Stimulated activated CD8-positive, alpha-beta memory T cell treated with anti-CD3 and anti-CD28 coated beads, Interleukin-7, amount 100 ng/mL, for 48 hours (primary cell): ENCODE data around the gene GRK4.
"Not testable (repeated sequence)": the region's sequence is repeated elsewhere in the genome, so short reads cannot be mapped to it uniquely, and the experiment has no call there.

Experiments
- DNase-seq, 2 donors: peaks; one replicate each; pipeline ENCODE4 v3.0.0-alpha.2; 2020; ENCODE audit warnings: low read depth in 1 of 2; ENCODE audit errors: extremely low read depth in 1 of 2

Gene GRK4

GRCh38 chr4:2930758-2931511, 32.4 kb upstream of the GRK4 start:
- no peak for DNase-seq

- peak in 1 of 2 donors; percentile 43 for DNase-seq
Observed at GRCh38 chr4:2931512-2932301, 31.7 kb upstream of the GRK4 start.

- no peak for DNase-seq
Observed at GRCh38 chr4:2932321-2932950, 30.9 kb upstream of the GRK4 start.

- no peak for DNase-seq
Observed at GRCh38 chr4:2932951-2933565, 30.3 kb upstream of the GRK4 start.

- DNase-seq, result no peak
Observed at GRCh38 chr4:2933566-2934076, 29.8 kb upstream of the GRK4 start.

- DNase-seq, result no peak
Observed at GRCh38 chr4:2934077-2934812, 29.1 kb upstream of the GRK4 start.

GRCh38 chr4:2934813-2935761, 28.3 kb upstream of the GRK4 start:
- DNase-seq, result peak; percentile 90 to 91

- DNase-seq, result peak; percentile 62 to 88
Observed at GRCh38 chr4:2935762-2936743, 27.3 kb upstream of the GRK4 start.

- peak in 1 of 2 donors; percentile 67 for DNase-seq
Observed at GRCh38 chr4:2936773-2937145, 26.6 kb upstream of the GRK4 start.

GRCh38 chr4:2937146-2937857, 26.1 kb upstream of the GRK4 start:
- no peak for DNase-seq

GRCh38 chr4:2937986-2938385, 25.4 kb upstream of the GRK4 start:
- DNase-seq, result no peak

- not testable (repeated sequence) for DNase-seq
Observed at GRCh38 chr4:2938411-2938810, 25.0 kb upstream of the GRK4 start.

- no peak for DNase-seq
Observed at GRCh38 chr4:2938906-2939305, 24.5 kb upstream of the GRK4 start.

- DNase-seq, result no peak
Observed at GRCh38 chr4:2939383-2940243, 23.8 kb upstream of the GRK4 start.

GRCh38 chr4:2940267-2941137, 22.9 kb upstream of the GRK4 start:
- no peak for DNase-seq
